Mammary epithelial cell (primary cell): ENCODE measurements around the gene TCHP.

ENCODE experiments used
- EZH2 ChIP-seq: IDR thresholded peaks from 2 replicates; pipeline ENCODE4 v1.6.1; 2012; ENCODE audit warnings: low read length, inconsistent platforms, borderline replicate concordance
- TF ChIP-seq, protein P1 (sequence below), 2 donors: IDR thresholded peaks in 1 of 2; conservative IDR thresholded peaks in 1 of 2; 2 replicates each; pipeline ENCODE4 v1.5.1; 2011 to 2012; ENCODE audit warnings: inconsistent platforms in 2 of 2, low read length in 2 of 2, mild to moderate bottlenecking in 2 of 2, control low read depth in 1 of 2, low read depth in 1 of 2; ENCODE audit not compliant: insufficient read depth in 1 of 2; ENCODE audit errors: extremely low read depth in 1 of 2

DNA sequence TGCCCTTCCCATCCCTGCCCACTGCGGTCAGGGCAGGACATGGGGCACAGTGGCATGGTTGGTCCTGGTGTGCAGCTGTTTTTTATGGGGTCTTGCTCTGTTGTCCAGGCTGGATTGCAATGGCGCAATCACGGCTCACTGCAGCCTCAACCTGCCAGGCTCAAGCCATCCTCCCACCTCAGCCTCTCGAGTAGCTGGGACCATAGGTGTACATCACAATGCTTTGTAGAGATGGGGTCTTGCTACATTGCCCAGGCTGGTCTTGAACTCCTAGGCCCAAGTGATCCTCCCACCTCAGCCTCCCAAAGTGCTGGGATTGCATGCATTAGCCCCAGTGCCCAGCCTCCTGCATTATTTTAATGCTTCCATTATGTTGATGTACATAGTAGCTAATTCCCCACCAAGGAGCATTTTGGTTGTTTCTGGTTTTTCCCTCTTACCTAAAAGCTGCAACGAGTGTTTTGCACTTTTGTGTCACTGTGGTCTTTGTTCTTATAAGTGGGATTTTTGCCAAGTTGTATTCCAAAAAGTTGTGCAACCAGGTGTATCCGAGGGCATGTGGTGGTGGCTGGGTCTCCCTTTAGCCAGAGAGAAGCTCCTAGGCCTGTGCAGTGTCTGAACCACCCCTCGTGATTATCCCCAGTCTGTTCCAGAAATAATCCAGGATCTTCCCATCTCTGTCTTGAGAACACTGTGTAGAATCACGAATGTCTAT, 10.3 kb downstream of the TCHP start:
- TF ChIP-seq, protein P1, sequence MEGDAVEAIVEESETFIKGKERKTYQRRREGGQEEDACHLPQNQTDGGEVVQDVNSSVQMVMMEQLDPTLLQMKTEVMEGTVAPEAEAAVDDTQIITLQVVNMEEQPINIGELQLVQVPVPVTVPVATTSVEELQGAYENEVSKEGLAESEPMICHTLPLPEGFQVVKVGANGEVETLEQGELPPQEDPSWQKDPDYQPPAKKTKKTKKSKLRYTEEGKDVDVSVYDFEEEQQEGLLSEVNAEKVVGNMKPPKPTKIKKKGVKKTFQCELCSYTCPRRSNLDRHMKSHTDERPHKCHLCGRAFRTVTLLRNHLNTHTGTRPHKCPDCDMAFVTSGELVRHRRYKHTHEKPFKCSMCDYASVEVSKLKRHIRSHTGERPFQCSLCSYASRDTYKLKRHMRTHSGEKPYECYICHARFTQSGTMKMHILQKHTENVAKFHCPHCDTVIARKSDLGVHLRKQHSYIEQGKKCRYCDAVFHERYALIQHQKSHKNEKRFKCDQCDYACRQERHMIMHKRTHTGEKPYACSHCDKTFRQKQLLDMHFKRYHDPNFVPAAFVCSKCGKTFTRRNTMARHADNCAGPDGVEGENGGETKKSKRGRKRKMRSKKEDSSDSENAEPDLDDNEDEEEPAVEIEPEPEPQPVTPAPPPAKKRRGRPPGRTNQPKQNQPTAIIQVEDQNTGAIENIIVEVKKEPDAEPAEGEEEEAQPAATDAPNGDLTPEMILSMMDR (conservative IDR thresholded peaks at IDR 0.05 in 1 of 2, IDR thresholded peaks at IDR 0.05 in 1 of 2; ENCODE audit: extremely low read depth in 1 of 2, insufficient read depth in 1 of 2, low read depth in 1 of 2, low read length in 2 of 2): no peak
- TF ChIP-seq EZH2: no peak
